HG03280 (cell line): ENCODE results near the gene SNCG.

Source experiments
- ATAC-seq: cut with Tn5 transposase; IDR thresholded peaks from one replicate; pipeline ENCODE4 v1.9.1; 2021; ENCODE audit warnings: mild to moderate bottlenecking, moderate library complexity; ENCODE audit not compliant: unreplicated experiment

SNCG gene

GRCh38 chr10:86960003-86960862, 1.8 kb downstream of the SNCG start:
- ATAC-seq, result peak; percentile 75

GRCh38 chr10:86960863-86961434, 2.5 kb downstream of the SNCG start:
- ATAC-seq, result no peak

- no peak for ATAC-seq
Measured at GRCh38 chr10:86961481-86962091, 3.2 kb downstream of the SNCG start.

GRCh38 chr10:86962136-86962980, 4.0 kb downstream of the SNCG start:
- ATAC-seq, result no peak

GRCh38 chr10:86962981-86963310, 4.5 kb downstream of the SNCG start:
- ATAC-seq, result no peak

GRCh38 chr10:86963341-86963919, 5.0 kb downstream of the SNCG start:
- no peak for ATAC-seq

- ATAC-seq, result no peak
Measured at GRCh38 chr10:86964061-86964846, 5.9 kb downstream of the SNCG start.

GRCh38 chr10:86964847-86965190, 6.4 kb downstream of the SNCG start:
- ATAC-seq, result no peak

- ATAC-seq, result peak; percentile 41
Measured at GRCh38 chr10:86965986-86966654, 7.7 kb downstream of the SNCG start.

- ATAC-seq, result no peak
Measured at GRCh38 chr10:86967481-86967941, 9.1 kb downstream of the SNCG start.

- ATAC-seq, result no peak
Measured at GRCh38 chr10:86968271-86968993, 10.0 kb downstream of the SNCG start, which contains the start of gene ADIRF. ADIRF (plus strand) TSS chr10:86968482; CDS start chr10:86968545, 63 bp downstream.

- ATAC-seq, result no peak
Measured at GRCh38 chr10:86968994-86969355, 10.6 kb downstream of the SNCG start.

GRCh38 chr10:86969421-86970041, 11.1 kb downstream of the SNCG start:
- no peak for ATAC-seq

GRCh38 chr10:86970162-86970981, 12.0 kb downstream of the SNCG start:
- no peak for ATAC-seq

GRCh38 chr10:86970982-86971231, 12.5 kb downstream of the SNCG start:
- no peak for ATAC-seq

GRCh38 chr10:86971232-86971991, 13.0 kb downstream of the SNCG start:
- peak; percentile 79 for ATAC-seq
